HG02938 (cell line): ENCODE results near the gene ARHGEF12.
A peak's percentile ranks its signal among the peaks of the same experiment; 100 is the strongest.

Experiments used
- ATAC-seq: cut with Tn5 transposase; IDR thresholded peaks from one replicate; pipeline ENCODE4 v1.9.1; 2021; ENCODE audit warnings: mild to moderate bottlenecking, moderate library complexity; ENCODE audit not compliant: unreplicated experiment

ARHGEF12 gene

DNA sequence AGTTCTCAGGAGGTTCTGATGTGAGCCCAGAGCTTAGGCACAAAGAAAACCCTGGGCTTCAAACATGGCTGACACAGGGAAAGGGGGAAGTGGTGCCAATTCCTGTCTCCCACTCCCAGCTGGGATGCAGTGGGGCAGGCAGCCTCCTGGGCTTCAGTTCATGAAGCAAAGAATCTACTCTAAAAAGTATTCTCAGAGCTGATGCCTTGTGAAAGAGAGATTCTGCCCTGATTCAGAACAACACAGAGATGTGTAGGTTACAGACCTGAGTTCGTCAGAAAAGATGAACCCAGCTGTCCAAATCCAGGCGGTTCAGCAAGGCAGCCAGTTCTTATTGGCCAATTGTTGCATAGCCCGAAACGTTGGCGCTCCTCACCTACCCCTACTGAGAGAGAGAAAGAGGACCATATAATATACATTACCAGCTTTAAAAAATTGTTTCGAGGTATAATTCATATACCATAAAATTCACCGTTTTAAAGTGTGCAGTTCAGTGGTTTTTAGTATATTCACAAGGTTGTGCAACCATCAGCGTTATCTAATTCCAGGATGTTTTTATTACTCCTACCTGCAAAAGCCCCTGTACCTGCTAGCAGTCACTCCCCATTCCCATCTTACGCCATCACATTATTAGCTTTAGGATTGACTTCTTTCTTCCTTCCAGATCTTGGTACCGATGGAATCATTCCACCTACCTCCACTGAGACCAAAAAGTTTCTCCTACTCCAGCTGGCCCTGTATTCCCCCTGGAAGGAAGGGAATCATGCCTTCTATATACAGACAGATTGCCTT is 18.3 kb upstream of the ARHGEF12 start:
- no peak for ATAC-seq

GRCh38 chr11:120318906-120319305 is 17.3 kb upstream of the ARHGEF12 start:
- ATAC-seq: no peak

DNA sequence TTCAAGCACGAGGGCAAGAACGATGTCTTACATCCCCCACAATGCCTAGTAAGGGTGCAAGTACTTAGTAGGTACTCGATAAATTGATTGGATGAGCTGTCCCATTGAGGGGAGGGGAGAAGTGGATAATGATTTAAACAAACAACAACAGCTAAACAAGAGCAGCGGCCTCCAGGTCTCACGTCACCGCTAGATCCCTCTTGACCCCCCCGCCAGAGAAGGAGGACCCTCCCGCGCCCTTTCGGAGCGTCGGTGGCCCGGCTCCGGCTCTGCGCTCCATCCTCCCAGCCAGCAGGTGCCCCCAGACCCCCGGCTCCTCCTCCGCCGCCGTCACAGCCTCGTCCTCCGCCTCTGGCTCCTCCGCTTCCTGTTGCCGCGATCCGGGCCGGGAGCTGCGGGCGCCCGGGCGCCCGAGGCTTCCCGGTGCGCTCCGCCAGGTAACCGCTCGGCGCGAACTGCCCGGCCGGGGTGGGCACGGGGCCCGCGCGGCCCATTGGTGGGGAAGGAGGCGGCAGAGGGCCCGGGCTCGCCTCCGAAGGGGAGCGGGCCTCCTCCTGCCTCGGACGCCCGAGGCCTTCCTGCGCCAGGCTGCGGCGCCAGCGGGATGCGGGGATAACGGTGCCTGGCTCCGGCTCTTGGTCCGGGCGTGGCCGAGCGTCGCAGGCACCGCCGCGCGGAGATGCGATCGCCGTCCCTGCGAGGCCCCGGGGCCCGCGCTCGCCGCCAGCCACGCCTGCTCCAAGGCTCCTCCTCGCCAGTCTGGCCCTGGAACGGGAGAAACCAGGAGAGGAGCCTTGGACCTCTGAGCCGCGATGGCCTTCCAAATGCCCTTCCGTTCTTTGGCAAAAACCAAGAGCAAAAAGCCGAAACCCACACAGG is 11.0 kb upstream of the ARHGEF12 start, which contains the start of gene TLCD5:
Gene TLCD5 (plus strand): TSS at position 368 of the 879 bp plus-strand sequence. CDS start 2,143 bp downstream, outside the sequence.
- ATAC-seq: no peak

GRCh38 chr11:120326228-120326627 is 10.0 kb upstream of the ARHGEF12 start:
- no peak for ATAC-seq

GRCh38 chr11:120326845-120327281 is 9.3 kb upstream of the ARHGEF12 start:
- no peak for ATAC-seq

DNA sequence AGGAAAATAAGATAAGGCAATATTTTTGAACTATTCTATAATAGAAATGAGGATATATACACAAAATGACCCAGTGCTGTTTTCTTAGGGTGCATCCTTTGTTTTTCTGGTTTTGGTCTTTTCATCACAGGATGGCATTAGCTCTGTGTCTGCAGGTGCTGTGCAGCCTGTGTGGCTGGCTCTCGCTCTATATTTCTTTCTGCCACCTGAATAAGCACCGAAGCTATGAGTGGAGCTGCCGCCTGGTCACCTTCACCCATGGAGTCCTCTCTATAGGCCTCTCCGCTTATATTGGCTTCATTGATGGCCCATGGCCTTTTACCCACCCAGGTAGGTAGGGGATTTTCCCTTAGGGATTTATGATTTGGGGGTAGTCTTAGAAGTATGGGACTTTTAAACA is 8.9 kb upstream of the ARHGEF12 start:
- ATAC-seq: no peak

DNA sequence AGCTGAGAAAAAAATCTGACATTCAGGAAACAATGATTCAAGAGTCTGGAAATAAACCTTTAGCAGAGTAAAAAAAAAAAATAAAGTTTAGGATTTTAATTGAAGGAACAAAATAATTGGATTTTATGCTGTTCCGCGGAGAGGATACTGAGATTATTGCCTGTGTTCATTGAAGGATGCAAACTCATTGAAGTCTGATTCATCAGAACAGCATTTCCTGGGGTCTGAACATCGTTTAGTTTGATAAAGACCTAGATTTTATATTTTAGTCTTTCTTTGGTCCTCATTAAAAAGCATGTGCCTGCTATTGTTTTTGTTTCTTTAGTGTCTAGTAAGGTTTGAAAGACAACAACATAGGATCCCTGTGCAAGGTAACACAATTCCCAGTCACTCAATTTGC is 6.7 kb upstream of the ARHGEF12 start:
- no peak for ATAC-seq

DNA sequence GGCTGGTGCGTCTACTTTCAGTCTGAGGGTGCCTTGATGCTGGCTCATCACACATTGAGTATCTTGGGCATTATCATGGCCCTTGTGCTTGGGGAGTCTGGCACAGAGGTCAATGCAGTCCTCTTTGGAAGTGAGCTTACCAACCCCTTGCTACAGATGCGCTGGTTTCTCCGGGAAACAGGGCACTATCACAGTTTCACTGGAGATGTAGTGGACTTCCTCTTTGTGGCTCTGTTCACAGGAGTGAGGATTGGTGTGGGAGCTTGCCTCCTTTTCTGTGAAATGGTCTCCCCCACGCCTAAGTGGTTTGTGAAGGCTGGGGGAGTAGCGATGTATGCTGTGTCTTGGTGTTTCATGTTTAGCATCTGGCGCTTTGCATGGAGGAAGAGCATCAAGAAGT is 6.2 kb upstream of the ARHGEF12 start:
- ATAC-seq: no peak

GRCh38 chr11:120331301-120331996 is 4.8 kb upstream of the ARHGEF12 start:
- ATAC-seq: no peak

- ATAC-seq: no peak
Observed at GRCh38 chr11:120332822-120333716, 3.1 kb upstream of the ARHGEF12 start.

GRCh38 chr11:120333801-120334200 is 2.4 kb upstream of the ARHGEF12 start:
- no peak for ATAC-seq

DNA sequence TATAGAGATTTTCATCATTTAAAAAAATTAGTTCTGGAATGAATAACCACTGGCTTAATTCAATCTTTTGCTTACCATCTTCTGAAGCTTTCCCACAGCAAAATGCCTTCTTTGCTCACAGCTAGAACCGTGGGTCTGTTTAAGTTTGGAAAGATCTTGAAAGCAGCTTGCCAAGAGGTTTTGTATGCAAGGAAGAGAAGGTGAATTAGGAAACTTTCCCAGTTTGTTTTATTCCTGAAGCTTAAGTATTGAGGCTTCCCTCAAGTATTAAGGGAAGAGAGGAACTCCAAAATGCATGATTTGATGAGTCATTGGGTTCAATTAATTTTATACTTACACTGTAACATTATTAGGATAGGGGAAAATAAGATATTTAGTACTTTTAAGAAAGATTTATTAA is 1.9 kb upstream of the ARHGEF12 start:
- ATAC-seq: no peak

GRCh38 chr11:120334894-120335462 is 1.2 kb upstream of the ARHGEF12 start:
- ATAC-seq: no peak

DNA sequence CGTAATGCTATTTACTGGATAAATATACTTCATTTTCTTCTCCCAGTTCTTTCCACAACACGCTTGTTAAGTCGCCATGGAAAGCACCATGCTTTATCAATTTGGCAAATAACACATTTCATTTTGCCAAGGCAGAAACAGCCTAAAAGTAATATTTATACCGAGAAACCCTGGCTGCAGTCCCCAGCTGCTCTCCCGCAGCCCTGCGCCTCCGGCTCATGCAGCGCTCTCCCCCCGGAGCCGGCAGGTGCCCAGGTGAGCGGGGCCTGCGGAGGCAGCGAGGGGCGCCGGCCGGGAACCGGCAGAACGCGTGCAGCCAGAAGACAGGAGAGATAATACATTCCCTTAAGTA is 681 bp upstream of the ARHGEF12 start:
- peak; percentile 6 for ATAC-seq

GRCh38 chr11:120336641-120337354 is 585 bp downstream of the ARHGEF12 start:
- peak; percentile 27 for ATAC-seq

DNA sequence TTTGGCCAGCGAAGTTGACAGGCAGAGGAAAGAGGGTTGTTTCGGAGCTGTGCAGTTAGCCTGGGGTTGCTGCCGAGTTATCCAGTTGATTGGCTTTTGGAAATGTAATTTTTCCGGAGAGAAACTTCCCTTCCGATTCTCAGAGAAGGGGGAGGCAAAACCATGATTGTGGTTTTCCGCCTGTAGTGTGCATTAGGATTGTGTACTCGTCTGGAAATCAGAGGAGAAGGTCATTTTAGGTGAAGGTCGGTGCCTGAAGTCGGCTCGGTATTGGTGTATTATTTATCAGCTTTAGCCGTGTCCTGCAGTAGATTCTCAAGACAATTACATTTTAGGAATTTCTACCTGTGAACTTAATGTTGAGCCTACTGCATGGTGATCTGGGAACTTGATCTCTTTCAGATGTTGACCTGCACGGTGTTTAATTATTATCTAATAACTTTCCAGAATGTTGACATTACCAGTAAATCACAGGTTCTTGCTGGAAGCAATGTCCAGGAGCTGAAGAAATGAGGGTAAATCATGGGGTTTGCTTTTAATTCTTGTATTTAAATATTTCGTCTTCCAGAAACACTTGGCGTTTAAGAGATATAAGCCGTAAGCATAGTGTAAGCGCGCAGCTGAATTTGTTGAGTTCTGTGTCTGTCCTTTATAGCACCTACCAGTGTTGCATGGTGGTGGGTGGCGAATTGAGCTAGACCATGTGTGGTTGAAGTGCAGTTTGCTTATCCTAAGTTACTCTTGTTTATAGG is 1.3 kb downstream of the ARHGEF12 start:
- no peak for ATAC-seq

GRCh38 chr11:120338107-120338933 is 2.1 kb downstream of the ARHGEF12 start:
- no peak for ATAC-seq

GRCh38 chr11:120339394-120339890 is 3.2 kb downstream of the ARHGEF12 start:
- no peak for ATAC-seq
